Keratinocyte (primary cell): ENCODE measurements around the gene OR1I1.

ENCODE experiments used
- EZH2 ChIP-seq: IDR thresholded peaks from one replicate; pipeline ENCODE4 v1.6.1; 2012; ENCODE audit warnings: inconsistent platforms, mild to moderate bottlenecking, low read length, moderate library complexity
- TF ChIP-seq, protein P1 (sequence below), 3 experiments: IDR thresholded peaks in 1 of 3; conservative IDR thresholded peaks in 1 of 3; optimal IDR thresholded peaks in 1 of 3; 2 replicates in 2 of 3; 3 replicates in 1 of 3; pipeline versions ENCODE3 to v1.5.1; 2011; ENCODE audit warnings: low read length in 3 of 3, mild to moderate bottlenecking in 3 of 3, moderate library complexity in 2 of 3, control low read depth in 1 of 3, inconsistent platforms in 1 of 3; ENCODE audit not compliant: insufficient read depth in 2 of 3; ENCODE audit errors: extremely low read depth in 1 of 3

DNA sequence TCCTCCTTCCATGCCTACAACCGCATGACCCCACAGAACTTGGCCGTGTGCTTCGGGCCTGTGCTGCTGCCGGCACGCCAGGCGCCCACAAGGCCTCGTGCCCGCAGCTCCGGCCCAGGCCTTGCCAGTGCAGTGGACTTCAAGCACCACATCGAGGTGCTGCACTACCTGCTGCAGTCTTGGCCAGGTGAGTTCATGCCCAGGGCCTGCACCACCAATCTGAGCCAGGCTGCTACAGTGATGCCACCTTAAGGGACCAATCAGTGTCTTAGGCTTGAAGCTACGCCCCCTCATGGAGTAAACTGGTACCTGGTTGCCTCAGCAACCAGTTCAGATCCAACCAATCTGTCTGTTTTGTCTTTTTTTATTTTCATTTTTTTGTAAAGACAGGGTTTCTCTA, 30.4 kb downstream of the OR1I1 start:
- TF ChIP-seq, protein P1, sequence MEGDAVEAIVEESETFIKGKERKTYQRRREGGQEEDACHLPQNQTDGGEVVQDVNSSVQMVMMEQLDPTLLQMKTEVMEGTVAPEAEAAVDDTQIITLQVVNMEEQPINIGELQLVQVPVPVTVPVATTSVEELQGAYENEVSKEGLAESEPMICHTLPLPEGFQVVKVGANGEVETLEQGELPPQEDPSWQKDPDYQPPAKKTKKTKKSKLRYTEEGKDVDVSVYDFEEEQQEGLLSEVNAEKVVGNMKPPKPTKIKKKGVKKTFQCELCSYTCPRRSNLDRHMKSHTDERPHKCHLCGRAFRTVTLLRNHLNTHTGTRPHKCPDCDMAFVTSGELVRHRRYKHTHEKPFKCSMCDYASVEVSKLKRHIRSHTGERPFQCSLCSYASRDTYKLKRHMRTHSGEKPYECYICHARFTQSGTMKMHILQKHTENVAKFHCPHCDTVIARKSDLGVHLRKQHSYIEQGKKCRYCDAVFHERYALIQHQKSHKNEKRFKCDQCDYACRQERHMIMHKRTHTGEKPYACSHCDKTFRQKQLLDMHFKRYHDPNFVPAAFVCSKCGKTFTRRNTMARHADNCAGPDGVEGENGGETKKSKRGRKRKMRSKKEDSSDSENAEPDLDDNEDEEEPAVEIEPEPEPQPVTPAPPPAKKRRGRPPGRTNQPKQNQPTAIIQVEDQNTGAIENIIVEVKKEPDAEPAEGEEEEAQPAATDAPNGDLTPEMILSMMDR (optimal IDR thresholded peaks at IDR 0.05 in 1 of 3, IDR thresholded peaks at IDR 0.05 in 1 of 3, conservative IDR thresholded peaks at IDR 0.05 in 1 of 3; ENCODE audit: extremely low read depth in 1 of 3, insufficient read depth in 2 of 3, low read length in 3 of 3): peak in 2 of 3 experiments; percentile 11 to 18
- TF ChIP-seq EZH2: no peak
